K562 (cell line): Measurements from ENCODE around the gene CCDC69. TPM values are rescaled to one million over a fixed set of nuclear protein-coding genes. Genes with fewer than 3 reads are reported as not detected.

ENCODE experiments used
- ATAC-seq: fragments of 200-7000 bp; cut with Tn5 transposase; 3 replicates; pipeline ENCODE4 v1.9.1; 2020; ENCODE audit warnings: moderate library complexity
- Bru-seq: library from RNA; stranded (reverse); fragments of 400-500 nt; gene quantifications from one replicate; lab custom pipeline; 2021; lab: Mats Ljungman, UMichigan
- BruChase-seq, 2 experiments: library from RNA; stranded (reverse); fragments of 400-500 nt; gene quantifications; one replicate each; lab custom pipeline; 2021; lab: Mats Ljungman, UMichigan
- BruUV-seq: library from RNA; stranded (reverse); fragments of 400-500 nt; replicated peaks from 2 replicates; lab custom pipeline; 2021; lab: Mats Ljungman, UMichigan
- CTCF ChIA-PET: fragments of 300-600 bp; formaldehyde crosslinking; extraction: SDS; loops from one replicate; lab custom pipeline; 2021; ENCODE audit warnings: low intra/inter-chr PET ratio; lab: Yijun Ruan, JAX
- POLR2A ChIA-PET: fragments of 300-600, 350-650 bp; sonication (Branson Sonifier 250); formaldehyde crosslinking; extraction: SDS; loops from one replicate; lab custom pipeline; 2021; ENCODE audit warnings: antibody characterized with exemption, inconsistent platforms; lab: Yijun Ruan, JAX
- DNase-seq, 4 experiments: peaks; one replicate each; pipeline versions ENCODE4 v3.0.0 to v3.0.0-alpha.2; 2011 to 2018; ENCODE audit warnings: low spot score in 3 of 4, mixed read lengths in 3 of 4; ENCODE audit errors: extremely low read depth in 1 of 4
- FAIRE-seq: peaks from 2 replicates; lab custom pipeline; 2011; peaks lifted over from hg19 to GRCh38; lab: Jason Lieb, UNC
- H2AFZ ChIP-seq: 2 replicates; pipeline ENCODE4 v1.6.0; 2011; ENCODE audit warnings: low read depth, low read length, control low read depth, inconsistent platforms
- H3K27ac ChIP-seq: fragments of 200-600 bp; 3 replicates; pipeline ENCODE4 v1.8.0; 2011; ENCODE audit warnings: low read depth, mild to moderate bottlenecking, control low read depth, inconsistent platforms, low read length, moderate library complexity, mixed read lengths; ENCODE audit errors: extremely low read depth
- H3K27me3 ChIP-seq, 2 experiments: fragments of 300-600 bp in 1 of 2; 2 replicates in 1 of 2; 3 replicates in 1 of 2; pipeline versions ENCODE4 v1.6.0 to v1.8.0; 2011; ENCODE audit warnings: inconsistent platforms in 2 of 2, low read length in 2 of 2, mild to moderate bottlenecking in 1 of 2, mixed read lengths in 1 of 2, moderate library complexity in 1 of 2; ENCODE audit not compliant: control insufficient read depth in 2 of 2, insufficient read depth in 2 of 2
- H3K36me3 ChIP-seq: fragments of 300-600 bp; 3 replicates; pipeline ENCODE4 v1.8.0; 2011; ENCODE audit warnings: mild to moderate bottlenecking, low read length, inconsistent platforms; ENCODE audit not compliant: control insufficient read depth, insufficient read depth
- H3K4me1 ChIP-seq, 2 experiments: fragments of 200-600 bp in 1 of 2; replicated peaks in 1 of 2; 2 replicates in 1 of 2; 3 replicates in 1 of 2; pipeline versions ENCODE4 v1.5.1 to v1.8.0; 2011; ENCODE audit warnings: inconsistent platforms in 2 of 2, low read length in 2 of 2, mild to moderate bottlenecking in 1 of 2, mixed read lengths in 1 of 2, moderate library complexity in 1 of 2; ENCODE audit not compliant: control insufficient read depth in 2 of 2, insufficient read depth in 2 of 2
- H3K4me2 ChIP-seq: 2 replicates; pipeline ENCODE4 v1.6.1; 2011; ENCODE audit warnings: low read length, control low read depth, inconsistent platforms, mixed read lengths; ENCODE audit not compliant: insufficient read depth
- H3K4me3 ChIP-seq: fragments of 200-600 bp; sonication (generic), shearing (Covaris generic); 2 replicates; pipeline ENCODE4 v1.5.1; 2016; ENCODE audit warnings: control low read depth, inconsistent platforms
- H3K79me2 ChIP-seq: fragments of 200-600 bp; 3 replicates; pipeline ENCODE4 v1.8.0; 2011; ENCODE audit warnings: low read length, inconsistent platforms; ENCODE audit not compliant: control insufficient read depth, insufficient read depth
- H3K9ac ChIP-seq, 2 experiments: 2 replicates each; pipeline versions ENCODE4 v1.6.0 to v1.6.1; 2011; ENCODE audit warnings: low read depth in 2 of 2, low read length in 2 of 2, control low read depth in 1 of 2, inconsistent platforms in 1 of 2, mild to moderate bottlenecking in 1 of 2, mixed read lengths in 1 of 2; ENCODE audit not compliant: insufficient read depth in 1 of 2
- H3K9me1 ChIP-seq: one replicate; pipeline ENCODE4 v1.6.0; 2011; ENCODE audit warnings: inconsistent platforms, mild to moderate bottlenecking, low read length, moderate library complexity; ENCODE audit not compliant: control insufficient read depth, insufficient read depth
- H3K9me3 ChIP-seq: replicated peaks from 2 replicates; pipeline ENCODE4 v1.5.1; 2011; ENCODE audit warnings: low read depth, low read length, inconsistent platforms; ENCODE audit not compliant: control insufficient read depth, insufficient read depth
- H4K20me1 ChIP-seq: replicated peaks from 2 replicates; pipeline ENCODE4 v1.6.1; 2011; ENCODE audit warnings: low read length, inconsistent platforms, mixed read lengths; ENCODE audit not compliant: control insufficient read depth, insufficient read depth
- CREM ChIP-seq: IDR thresholded peaks from 2 replicates; pipeline ENCODE4 v1.6.1; 2014; ENCODE audit warnings: antibody characterized with exemption, low read depth
- EP300 ChIP-seq: IDR thresholded peaks from 2 replicates; pipeline ENCODE4 v1.6.1; 2012; ENCODE audit warnings: low read length, improper control_type of control experiment
- HNRNPLL ChIP-seq: fragments of 200-400 bp; formaldehyde crosslinking; IDR thresholded peaks from 2 replicates; pipeline ENCODE4 v1.6.1; 2017; ENCODE audit warnings: low read length, low read depth, mild to moderate bottlenecking; ENCODE audit not compliant: poor library complexity, severe bottlenecking
- PHB ChIP-seq: fragments of 250-450 bp; sonication (Bioruptor Pico); IDR thresholded peaks from 2 replicates; pipeline ENCODE4 v1.5.0; 2021
- POLR2G ChIP-seq: fragments of 200-400 bp; formaldehyde crosslinking; IDR thresholded peaks from 2 replicates; pipeline ENCODE4 v1.6.1; 2017; ENCODE audit warnings: low read depth, mild to moderate bottlenecking, antibody characterized with exemption, low read length, moderate library complexity
- SNIP1 ChIP-seq: fragments of 450-650 bp; IDR thresholded peaks from 2 replicates; pipeline ENCODE4 v1.7.1; 2017; ENCODE audit warnings: low read depth, mild to moderate bottlenecking
- TBP ChIP-seq: optimal IDR thresholded peaks from 2 replicates; pipeline ENCODE3; 2011; ENCODE audit warnings: low read depth, low read length, improper control_type of control experiment
- TCF3 ChIP-seq: sonication (generic); formaldehyde crosslinking; IDR thresholded peaks from 2 replicates; pipeline ENCODE4 v1.4.0; 2020; ENCODE audit warnings: mild to moderate bottlenecking, missing genetic modification reagents
- ZNF324 ChIP-seq: fragments of 250-450 bp; sonication (Bioruptor Pico); IDR thresholded peaks from 2 replicates; pipeline ENCODE4 v1.4.0; 2020; ENCODE audit warnings: mild to moderate bottlenecking
- ZNF445 ChIP-seq: fragments of 250-450 bp; sonication (Bioruptor Pico); IDR thresholded peaks from 2 replicates; pipeline ENCODE4 v1.4.0; 2020; ENCODE audit warnings: low read depth, mild to moderate bottlenecking, moderate library complexity
- WGBS: fragments of 100-300 bp; shearing (Covaris generic); methylation state at CpG from one replicate; pipeline ENCODE4 v1.1.6; 2016; ENCODE audit warnings: low coverage, mixed read lengths; ENCODE audit not compliant: insufficient coverage; ENCODE audit errors: missing lambda C conversion rate; 5-methylcytosine and 5-hydroxymethylcytosine counted together
- in situ Hi-C: fragments of 300-500 bp; cut with MboI; formaldehyde crosslinking; loops from 4 replicates; pipeline ENCODE4 v1.15.0; 2018; ENCODE audit warnings: inconsistent platforms, mixed read lengths
- intact Hi-C: fragments of 100-400 bp; cut with micrococcal nuclease; formaldehyde crosslinking; loops from 2 replicates; pipeline ENCODE4 v1.14.2; 2022
- long read RNA-seq, 3 experiments: library from polyadenylated mRNA in 2 of 3; library from RNA in 1 of 3; unstranded in 2 of 3; stranded (forward) in 1 of 3; transcript quantifications; one replicate each; pipeline ENCODE4 v2.0.0, GENCODE V29; 2019 to 2022
- polyA minus RNA-seq, 3 experiments: library from RNA; depleted of rRNA, polyadenylated mRNA; stranded (reverse); fragments of >200 nt; gene quantifications; 2 replicates each; pipeline ENCODE4 v1.2.3, GENCODE V29; 2011
- polyA plus RNA-seq, 8 experiments: library from polyadenylated mRNA; depleted of rRNA in 4 of 8; stranded (reverse) in 5 of 8; unstranded in 3 of 8; fragments of >200 nt; fragmentation: Nextera tagmentation in 2 of 8; fragmentation: Illumina TruSeq in 1 of 8; extraction: Ambion mirVana in 2 of 8; extraction: Trizol in 1 of 8; gene quantifications; 2 replicates each; pipeline versions ENCODE4 v1.2.1 to v1.2.3, GENCODE V29; 2011 to 2014; ENCODE audit warnings: inconsistent platforms in 1 of 8, missing spikeins in 1 of 8
- total RNA-seq, 7 experiments: library from RNA; depleted of rRNA in 6 of 7; stranded (reverse); fragments of >200 nt in 6 of 7; fragmentation: Illumina TruSeq in 2 of 7; extraction: Trizol in 2 of 7; gene quantifications; 2 replicates each; pipeline versions ENCODE4 v1.2.1 to v1.2.3, GENCODE V29; 2011 to 2021; ENCODE audit warnings: low replicate concordance in 1 of 7
- TF ChIP-seq, protein P1 (sequence below), 2 experiments: IDR thresholded peaks; 2 replicates each; pipeline ENCODE4 v1.6.1; 2012; ENCODE audit warnings: improper control_type of control experiment in 2 of 2, low read depth in 2 of 2, low read length in 2 of 2, borderline replicate concordance in 1 of 2

CCDC69 gene, protein sequence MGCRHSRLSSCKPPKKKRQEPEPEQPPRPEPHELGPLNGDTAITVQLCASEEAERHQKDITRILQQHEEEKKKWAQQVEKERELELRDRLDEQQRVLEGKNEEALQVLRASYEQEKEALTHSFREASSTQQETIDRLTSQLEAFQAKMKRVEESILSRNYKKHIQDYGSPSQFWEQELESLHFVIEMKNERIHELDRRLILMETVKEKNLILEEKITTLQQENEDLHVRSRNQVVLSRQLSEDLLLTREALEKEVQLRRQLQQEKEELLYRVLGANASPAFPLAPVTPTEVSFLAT
- 4.2 and 7.7 TPM in 2 replicates for total RNA-seq (2011; cell fraction: chromatin; rRNA removed; ENCODE audit: low replicate concordance)
- 3.7 and 3.8 TPM in 2 replicates for total RNA-seq (2011; cell fraction: nucleolus; rRNA removed)
- 5.5 and 8.5 TPM in 2 replicates for total RNA-seq (2011; cell fraction: nucleoplasm; rRNA removed)
- total RNA-seq (2014; rRNA removed) (8.0 and 10.7 TPM in 2 replicates), total RNA-seq (2014; rRNA removed; fragmentation: Illumina TruSeq; extraction: Trizol) (7.2 and 7.3 TPM in 2 replicates), total RNA-seq (2015; rRNA removed; fragmentation: Illumina TruSeq; extraction: Trizol) (10.4 and 10.6 TPM in 2 replicates), total RNA-seq (2021) (7.5 and 7.6 TPM in 2 replicates), polyA plus RNA-seq (2011; rRNA removed) (11.5 and 12.2 TPM in 2 replicates), polyA plus RNA-seq (2014; fragmentation: Illumina TruSeq; extraction: Trizol) (9.6 and 11.1 TPM in 2 replicates), polyA plus RNA-seq (2014; fragmentation: Nextera tagmentation; extraction: Ambion mirVana) (1 to 10 TPM in 1 of 2 experiments, under 1 TPM in 1; 0.65 to 1.5 TPM), polyA plus RNA-seq (2014; rRNA removed) (6.6 and 7.2 TPM in 2 replicates), polyA minus RNA-seq (2011; rRNA and poly(A)+ RNA removed) (8.0 and 8.5 TPM in 2 replicates), Bru-seq, nascent RNA (percentile 53 among the genes with signal in this experiment), BruChase-seq, experiment 1, labeled RNA remaining after a 2-hour chase (percentile 48 among the genes with signal in this experiment), BruChase-seq, experiment 2, labeled RNA remaining after a 6-hour chase (percentile 45 among the genes with signal in this experiment)
- polyA plus RNA-seq (2011; cell fraction: cytosol; rRNA removed) = 8.8 and 11.5 TPM in 2 replicates
- polyA plus RNA-seq (2011; cell fraction: nucleus; rRNA removed) = 4.4 and 4.6 TPM in 2 replicates
- 10.4 and 12.9 TPM in 2 replicates for polyA plus RNA-seq (2012)
- polyA minus RNA-seq (2011; cell fraction: cytosol; rRNA and poly(A)+ RNA removed) = 3.7 and 3.9 TPM in 2 replicates
- polyA minus RNA-seq (2011; cell fraction: nucleus; rRNA and poly(A)+ RNA removed) = 1.8 and 3.9 TPM in 2 replicates
- long read RNA-seq, experiment 1, transcript CCDC69-201 (9 exons, 3,451 nt) = major isoform, 17 of 32 reads
- long read RNA-seq, experiment 1, partial matches to known transcripts = 12 of 32 reads
- long read RNA-seq, experiment 1, other reads (novel, unspliced or antisense) = 2 of 32 reads
- long read RNA-seq, experiment 2, partial matches to known transcripts = 3 of 15 reads
- long read RNA-seq, experiment 2, other reads (novel, unspliced or antisense) = 11 of 15 reads
- long read RNA-seq, experiment 3, partial matches to known transcripts = 1 of 2 reads
- long read RNA-seq, experiment 3, other reads (novel, unspliced or antisense) = 1 of 2 reads

DNA sequence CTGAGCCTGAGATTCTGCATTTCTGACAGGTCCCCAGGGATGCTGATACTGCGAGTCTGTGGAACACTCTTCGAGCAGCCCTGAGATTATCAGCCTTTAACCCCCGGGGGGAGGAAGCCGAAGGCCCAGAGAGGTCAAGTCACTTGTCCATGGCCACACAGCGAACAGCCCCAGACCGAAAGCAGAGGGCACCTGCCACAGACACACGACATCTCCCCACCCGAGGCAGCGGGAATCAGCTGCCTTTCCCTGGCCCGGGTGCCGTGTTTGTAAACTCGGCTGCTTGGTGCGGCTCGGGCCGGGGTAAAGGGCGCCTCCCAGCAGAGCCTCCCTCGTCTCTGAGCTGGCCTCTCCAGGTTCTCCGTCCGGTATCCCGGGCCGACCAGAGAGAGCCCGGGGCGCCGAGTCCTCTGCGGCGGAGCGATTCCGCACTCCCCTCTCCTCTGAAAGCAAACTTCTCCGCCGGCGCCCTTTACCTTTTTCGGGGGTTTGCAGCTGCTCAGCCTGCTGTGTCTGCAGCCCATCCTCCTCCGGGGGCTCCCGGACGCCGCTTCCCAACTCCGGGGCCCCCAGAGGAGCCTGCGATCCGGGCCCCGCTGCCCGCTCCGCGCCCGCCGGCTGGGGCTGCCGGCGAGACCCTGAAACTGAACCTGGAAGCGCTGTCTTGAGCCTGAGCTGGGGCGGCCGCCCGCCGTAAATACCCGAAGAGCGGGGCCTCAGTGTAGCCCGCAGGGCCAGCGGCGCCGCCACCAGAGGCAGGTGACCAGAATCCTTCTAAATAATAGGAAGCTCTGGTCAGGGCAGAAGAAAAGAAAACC is at the start of gene CCDC69:
Gene CCDC69, minus strand, starts transcription at position 646 of the 818 bp plus-strand sequence. Its CDS starts 122 bp downstream, at position 524.
- ChIA-PET POLR2A (interaction anchor here (0.5 to 1.7 kb wide), 6 partner anchors 8 to 679 kb away, joined by 3 to 14 read pairs (median 3); no protein-coding TSS in a partner anchor), CTCF (no interaction called here)
- intact Hi-C loops = no loop called here
- ATAC-seq = peak; percentile 96
- Histone ChIP-seq H3K36me3 (no peaks in the 10 kb centered on the region), H3K9ac (peak within 1 kb of the TSS; percentile 65 to 92), H3K79me2 (no peaks in the 10 kb centered on the region; the same call in 2 of the 3 replicates), H3K4me2 (peak within 1 kb of the TSS; percentile 81), H4K20me1 (no peaks in the 10 kb centered on the region), H3K27me3 (no peaks in the 10 kb centered on the region), H3K9me3 (no peaks in the 10 kb centered on the region), H3K4me1 (peaks cover 19 to 24% of the 10 kb centered on the region in 2 experiments; a peak in 4 of 5 replicates), H3K4me3 (peak within 1 kb of the TSS; percentile 87), H2AFZ (peak within 1 kb of the TSS; percentile 86), H3K9me1 (no peaks in the 10 kb centered on the region), H3K27ac (peak within 1 kb of the TSS; percentile 34; the same call in 1 of the 3 replicates)
- in situ Hi-C loops = no loop called here
- peak; percentile 70 to 85 (median 78) for DNase-seq
- BruUV-seq = no TSS peak
- peak; percentile 51 for FAIRE-seq
- WGBS = 2% methylated on average over 50 of the region's 58 CpGs
- no peak for TF ChIP-seq EP300
- TF ChIP-seq HNRNPLL = no peak
- TF ChIP-seq TBP = peak; percentile 23
- no peak for TF ChIP-seq TCF3 (CRISPR knock-in tag)
- TF ChIP-seq POLR2G = peak; percentile 89
- TF ChIP-seq, protein P1, sequence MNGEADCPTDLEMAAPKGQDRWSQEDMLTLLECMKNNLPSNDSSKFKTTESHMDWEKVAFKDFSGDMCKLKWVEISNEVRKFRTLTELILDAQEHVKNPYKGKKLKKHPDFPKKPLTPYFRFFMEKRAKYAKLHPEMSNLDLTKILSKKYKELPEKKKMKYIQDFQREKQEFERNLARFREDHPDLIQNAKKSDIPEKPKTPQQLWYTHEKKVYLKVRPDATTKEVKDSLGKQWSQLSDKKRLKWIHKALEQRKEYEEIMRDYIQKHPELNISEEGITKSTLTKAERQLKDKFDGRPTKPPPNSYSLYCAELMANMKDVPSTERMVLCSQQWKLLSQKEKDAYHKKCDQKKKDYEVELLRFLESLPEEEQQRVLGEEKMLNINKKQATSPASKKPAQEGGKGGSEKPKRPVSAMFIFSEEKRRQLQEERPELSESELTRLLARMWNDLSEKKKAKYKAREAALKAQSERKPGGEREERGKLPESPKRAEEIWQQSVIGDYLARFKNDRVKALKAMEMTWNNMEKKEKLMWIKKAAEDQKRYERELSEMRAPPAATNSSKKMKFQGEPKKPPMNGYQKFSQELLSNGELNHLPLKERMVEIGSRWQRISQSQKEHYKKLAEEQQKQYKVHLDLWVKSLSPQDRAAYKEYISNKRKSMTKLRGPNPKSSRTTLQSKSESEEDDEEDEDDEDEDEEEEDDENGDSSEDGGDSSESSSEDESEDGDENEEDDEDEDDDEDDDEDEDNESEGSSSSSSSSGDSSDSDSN (IDR thresholded peaks at IDR 0.05; ENCODE audit: borderline replicate concordance in 1 of 2, low read depth in 2 of 2, low read length in 2 of 2) = peak; percentile 66 to 83; a peak in 3 of 4 replicates
- TF ChIP-seq CREM = no peak
- no peak for TF ChIP-seq ZNF324 (CRISPR knock-in tag)
- no peak for TF ChIP-seq ZNF445 (CRISPR knock-in tag)
- TF ChIP-seq PHB (CRISPR knock-in tag) = no peak
- no peak for TF ChIP-seq SNIP1
